Panc1 (cell line): ENCODE data around the gene BRD1. TPM values are rescaled to one million over a fixed set of nuclear protein-coding genes. Genes with fewer than 3 reads are reported as not detected.

Experiments
- ATAC-seq: fragments of 200-7000 bp; cut with Tn5 transposase; 2 replicates; pipeline ENCODE4 v1.9.1; 2020; ENCODE audit warnings: mild to moderate bottlenecking, moderate library complexity
- BruUV-seq: library from RNA; stranded (reverse); fragments of 400-500 nt; replicated peaks from 2 replicates; lab custom pipeline; 2021; lab: Mats Ljungman, UMichigan
- CTCF ChIA-PET: fragments of 300-600 bp; sonication (Branson Sonifier 250); formaldehyde crosslinking; loops from one replicate; lab custom pipeline; 2022; ENCODE audit warnings: antibody characterized with exemption; lab: Charles Lee
- POLR2A ChIA-PET: fragments of 300-600 bp; sonication (Branson Sonifier 250); formaldehyde crosslinking; loops from one replicate; lab custom pipeline; 2022; ENCODE audit warnings: antibody characterized with exemption; lab: Charles Lee
- DNase-seq: peaks from one replicate; pipeline ENCODE4 v3.0.0-alpha.2; 2010; ENCODE audit warnings: low read depth, low spot score
- H3K27ac ChIP-seq: 2 replicates; pipeline ENCODE4 v1.5.1; 2011; ENCODE audit warnings: mild to moderate bottlenecking, low read length, inconsistent platforms
- H3K27me3 ChIP-seq: fragments of 200-500 bp; sonication (Bioruptor generic); 2 replicates; pipeline ENCODE4 v1.6.0; 2014; ENCODE audit warnings: low read length, inconsistent platforms; ENCODE audit not compliant: control insufficient read depth, insufficient read depth
- H3K36me3 ChIP-seq: fragments of 200-500 bp; sonication (Bioruptor generic); 2 replicates; pipeline ENCODE4 v1.5.1; 2014; ENCODE audit warnings: inconsistent platforms, mild to moderate bottlenecking, low read length, moderate library complexity; ENCODE audit not compliant: control insufficient read depth, insufficient read depth
- H3K4me1 ChIP-seq: 2 replicates; pipeline ENCODE4 v1.5.1; 2011; ENCODE audit warnings: inconsistent platforms, mild to moderate bottlenecking, low read length, moderate library complexity; ENCODE audit not compliant: control insufficient read depth, insufficient read depth
- H3K4me3 ChIP-seq, 2 experiments: 2 replicates each; pipeline ENCODE4 v1.5.1; 2011 to 2012; ENCODE audit warnings: low read depth in 2 of 2, low read length in 2 of 2, mild to moderate bottlenecking in 2 of 2, inconsistent platforms in 1 of 2, moderate library complexity in 1 of 2
- H3K9me3 ChIP-seq: fragments of 200-500 bp; sonication (Bioruptor generic); 2 replicates; pipeline ENCODE4 v1.5.1; 2014; ENCODE audit warnings: low read depth, mild to moderate bottlenecking, inconsistent platforms, low read length, moderate library complexity; ENCODE audit not compliant: control insufficient read depth, insufficient read depth
- POLR2AphosphoS5 ChIP-seq: IDR thresholded peaks from 2 replicates; pipeline ENCODE4 v1.6.1; 2012; ENCODE audit warnings: mild to moderate bottlenecking, low read depth, low read length, moderate library complexity
- SIN3A ChIP-seq: IDR thresholded peaks from 2 replicates; pipeline ENCODE4 v1.6.1; 2012; ENCODE audit warnings: low read depth, mild to moderate bottlenecking, low read length, moderate library complexity, borderline replicate concordance; ENCODE audit not compliant: insufficient read depth
- TCF7L2 ChIP-seq: IDR thresholded peaks from 2 replicates; pipeline ENCODE4 v1.6.1; 2011; ENCODE audit warnings: mild to moderate bottlenecking, low read depth, low read length, inconsistent platforms
- in situ Hi-C: cut with HindIII; loops from 2 replicates; pipeline ENCODE4 v1.10.0; 2016; ENCODE audit warnings: low sequenced_read_pairs, low pct_unique_long_range_greater_than_20kb
- intact Hi-C: fragments of 100-400 bp; cut with micrococcal nuclease; formaldehyde crosslinking; loops from one replicate; pipeline ENCODE4 v1.10.0; 2022; ENCODE audit not compliant: unreplicated experiment
- total RNA-seq: library from RNA; stranded (reverse); gene quantifications from one replicate; pipeline ENCODE4 v1.2.1, GENCODE V29; 2021; ENCODE audit not compliant: unreplicated experiment
- TF ChIP-seq, protein P1 (sequence below): fragments of 450-650 bp; IDR thresholded peaks from 2 replicates; pipeline ENCODE4 v1.5.1; 2017; ENCODE audit warnings: mild to moderate bottlenecking
- TF ChIP-seq, protein P2 (sequence below), 2 experiments: IDR thresholded peaks; 2 replicates each; pipeline ENCODE4 v1.6.1; 2011 to 2012; ENCODE audit warnings: low read depth in 2 of 2, control low read depth in 1 of 2, low read length in 1 of 2, mild to moderate bottlenecking in 1 of 2, moderate library complexity in 1 of 2; ENCODE audit not compliant: insufficient read depth in 1 of 2

Gene BRD1
- total RNA-seq, 1 experiment from 2014 or later = 24.0 TPM

DNA sequence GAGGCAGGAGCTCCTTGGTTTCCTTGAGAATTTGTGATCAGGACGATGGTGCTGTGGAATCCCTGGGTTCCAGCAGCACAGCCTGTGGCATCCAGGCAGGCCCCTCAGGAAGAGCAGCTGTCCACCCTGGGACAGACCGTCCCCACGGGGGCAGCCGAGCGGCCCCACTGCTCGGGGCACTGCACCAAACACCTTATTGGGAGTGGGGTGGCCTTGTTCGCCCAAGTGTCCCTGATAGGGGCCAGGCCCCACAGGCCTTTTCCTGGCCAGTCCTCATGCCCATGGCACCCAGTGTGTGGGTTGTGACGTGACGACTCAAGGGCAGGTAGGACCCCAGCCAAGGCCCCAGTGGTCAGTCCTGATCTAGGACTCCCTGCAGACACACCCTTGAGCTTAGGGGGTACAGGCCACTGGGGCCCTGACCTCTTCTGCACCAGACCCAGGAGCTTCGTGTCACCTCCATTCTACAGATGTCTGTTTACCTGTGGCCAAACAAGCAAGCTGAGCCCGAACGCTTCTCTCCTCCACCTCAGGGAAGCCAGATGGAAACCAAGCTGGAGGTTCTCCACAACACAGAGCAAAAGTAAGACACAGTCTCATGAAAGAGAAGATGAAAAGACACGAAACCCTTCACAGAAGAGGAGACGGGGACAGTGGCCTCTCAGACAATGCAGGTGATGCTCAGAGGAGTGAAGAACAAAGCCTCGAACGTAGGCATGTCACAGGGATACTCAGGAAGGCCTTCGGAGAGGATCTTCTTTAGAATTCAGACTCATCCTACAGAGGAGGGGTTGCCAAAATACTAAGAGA is 1.6 kb upstream of the BRD1 start:
- intact Hi-C loops = no loop called here

DNA sequence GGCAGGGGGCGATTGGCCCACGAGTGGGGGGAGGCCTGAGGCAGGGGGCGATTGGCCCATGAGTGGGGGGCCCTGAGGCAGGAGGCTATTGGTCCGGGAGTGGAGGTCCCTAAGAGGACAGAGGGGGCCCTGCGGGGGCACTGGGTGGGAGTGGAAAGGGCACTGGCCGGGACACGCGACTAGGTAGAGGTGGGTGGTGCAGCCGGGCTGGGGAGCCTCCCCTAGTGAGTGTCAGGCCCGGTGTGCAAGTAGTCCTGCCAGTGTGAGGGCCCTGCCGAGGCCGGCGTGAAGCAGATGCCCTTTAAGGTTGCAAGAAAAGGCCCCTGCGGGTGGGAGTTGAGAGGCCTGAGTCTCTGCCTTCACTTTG is 909 bp upstream of the BRD1 start:
- H3K27me3 ChIP-seq = no peaks in the 10 kb centered on the region
- CTCF ChIA-PET = no interaction called here
- in situ Hi-C loops (no loop called here), intact Hi-C loops (no loop called here)
- no TSS peak for BruUV-seq
- H3K27ac ChIP-seq = no peak overlapping the region
- H3K4me1 ChIP-seq = peaks cover 6% of the 10 kb centered on the region; the same call in 1 of the 2 replicates
- TF ChIP-seq, protein P1, sequence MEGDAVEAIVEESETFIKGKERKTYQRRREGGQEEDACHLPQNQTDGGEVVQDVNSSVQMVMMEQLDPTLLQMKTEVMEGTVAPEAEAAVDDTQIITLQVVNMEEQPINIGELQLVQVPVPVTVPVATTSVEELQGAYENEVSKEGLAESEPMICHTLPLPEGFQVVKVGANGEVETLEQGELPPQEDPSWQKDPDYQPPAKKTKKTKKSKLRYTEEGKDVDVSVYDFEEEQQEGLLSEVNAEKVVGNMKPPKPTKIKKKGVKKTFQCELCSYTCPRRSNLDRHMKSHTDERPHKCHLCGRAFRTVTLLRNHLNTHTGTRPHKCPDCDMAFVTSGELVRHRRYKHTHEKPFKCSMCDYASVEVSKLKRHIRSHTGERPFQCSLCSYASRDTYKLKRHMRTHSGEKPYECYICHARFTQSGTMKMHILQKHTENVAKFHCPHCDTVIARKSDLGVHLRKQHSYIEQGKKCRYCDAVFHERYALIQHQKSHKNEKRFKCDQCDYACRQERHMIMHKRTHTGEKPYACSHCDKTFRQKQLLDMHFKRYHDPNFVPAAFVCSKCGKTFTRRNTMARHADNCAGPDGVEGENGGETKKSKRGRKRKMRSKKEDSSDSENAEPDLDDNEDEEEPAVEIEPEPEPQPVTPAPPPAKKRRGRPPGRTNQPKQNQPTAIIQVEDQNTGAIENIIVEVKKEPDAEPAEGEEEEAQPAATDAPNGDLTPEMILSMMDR = no peak
- TF ChIP-seq TCF7L2 = no peak
- TF ChIP-seq, protein P2, sequence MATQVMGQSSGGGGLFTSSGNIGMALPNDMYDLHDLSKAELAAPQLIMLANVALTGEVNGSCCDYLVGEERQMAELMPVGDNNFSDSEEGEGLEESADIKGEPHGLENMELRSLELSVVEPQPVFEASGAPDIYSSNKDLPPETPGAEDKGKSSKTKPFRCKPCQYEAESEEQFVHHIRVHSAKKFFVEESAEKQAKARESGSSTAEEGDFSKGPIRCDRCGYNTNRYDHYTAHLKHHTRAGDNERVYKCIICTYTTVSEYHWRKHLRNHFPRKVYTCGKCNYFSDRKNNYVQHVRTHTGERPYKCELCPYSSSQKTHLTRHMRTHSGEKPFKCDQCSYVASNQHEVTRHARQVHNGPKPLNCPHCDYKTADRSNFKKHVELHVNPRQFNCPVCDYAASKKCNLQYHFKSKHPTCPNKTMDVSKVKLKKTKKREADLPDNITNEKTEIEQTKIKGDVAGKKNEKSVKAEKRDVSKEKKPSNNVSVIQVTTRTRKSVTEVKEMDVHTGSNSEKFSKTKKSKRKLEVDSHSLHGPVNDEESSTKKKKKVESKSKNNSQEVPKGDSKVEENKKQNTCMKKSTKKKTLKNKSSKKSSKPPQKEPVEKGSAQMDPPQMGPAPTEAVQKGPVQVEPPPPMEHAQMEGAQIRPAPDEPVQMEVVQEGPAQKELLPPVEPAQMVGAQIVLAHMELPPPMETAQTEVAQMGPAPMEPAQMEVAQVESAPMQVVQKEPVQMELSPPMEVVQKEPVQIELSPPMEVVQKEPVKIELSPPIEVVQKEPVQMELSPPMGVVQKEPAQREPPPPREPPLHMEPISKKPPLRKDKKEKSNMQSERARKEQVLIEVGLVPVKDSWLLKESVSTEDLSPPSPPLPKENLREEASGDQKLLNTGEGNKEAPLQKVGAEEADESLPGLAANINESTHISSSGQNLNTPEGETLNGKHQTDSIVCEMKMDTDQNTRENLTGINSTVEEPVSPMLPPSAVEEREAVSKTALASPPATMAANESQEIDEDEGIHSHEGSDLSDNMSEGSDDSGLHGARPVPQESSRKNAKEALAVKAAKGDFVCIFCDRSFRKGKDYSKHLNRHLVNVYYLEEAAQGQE (IDR thresholded peaks at IDR 0.05; ENCODE audit: insufficient read depth in 1 of 2, low read depth in 2 of 2, low read length in 1 of 2) = no peak
- no peak for TF ChIP-seq SIN3A
- TF ChIP-seq POLR2AphosphoS5 = no peak
- H3K9me3 ChIP-seq = no peaks in the 10 kb centered on the region
- H3K36me3 ChIP-seq = peaks cover 3% of the 10 kb centered on the region; the same call in 1 of the 2 replicates
- POLR2A ChIA-PET = no interaction called here
- no peak for ATAC-seq
- DNase-seq = no peak
- no peak overlapping the region for H3K4me3 ChIP-seq

More for the DNA sequence above, 1.6 kb upstream of the BRD1 start:
- no peak for DNase-seq
- TF ChIP-seq, protein P1 = no peak
- no peak for TF ChIP-seq SIN3A
- TF ChIP-seq TCF7L2 = no peak
- TF ChIP-seq, protein P2 (IDR thresholded peaks at IDR 0.05; ENCODE audit: insufficient read depth in 1 of 2, low read depth in 2 of 2, low read length in 1 of 2) = no peak
- no peak for TF ChIP-seq POLR2AphosphoS5
- BruUV-seq = no TSS peak
- CTCF ChIA-PET = no interaction called here
- Histone ChIP-seq H3K9me3 (no peaks in the 10 kb centered on the region), H3K36me3 (peaks cover 3% of the 10 kb centered on the region; the same call in 1 of the 2 replicates), H3K27me3 (no peaks in the 10 kb centered on the region), H3K4me1 (peaks cover 6% of the 10 kb centered on the region; the same call in 1 of the 2 replicates), H3K4me3 (no peak overlapping the region), H3K27ac (no peak overlapping the region)
- POLR2A ChIA-PET = no interaction called here
- in situ Hi-C loops = no loop called here
- ATAC-seq = no peak
